ENCODE measurements around the gene RAB7A. TPM values are rescaled to one million over a fixed set of nuclear protein-coding genes. Genes with fewer than 3 reads are reported as not detected.

Gene RAB7A
- total RNA-seq, 2 experiments from 2014 or later: 297 to 534 TPM

- ChIA-PET CTCF (no interaction called here), POLR2A (no interaction called here)
- Mint-ChIP-seq H3K4me1 (peaks cover 56% of the 10 kb centered on the region), H3K27me3 (no peaks in the 10 kb centered on the region), H3K4me3 (no peak overlapping the region), H3K27ac (peak overlapping the region; percentile 23), H3K36me3 (ENCODE audit: low read depth) (peaks cover 32% of the 10 kb centered on the region), H3K9me3 (ENCODE audit: low read depth) (no peaks in the 10 kb centered on the region)
- intact Hi-C loops (cut with DNase I, micrococcal nuclease): no loop called here
- no peak for ATAC-seq
- DNase-seq: no peak
These were observed 49.3 kb downstream of the RAB7A start for GRCh38 chr3:128775241-128775640.

DNA sequence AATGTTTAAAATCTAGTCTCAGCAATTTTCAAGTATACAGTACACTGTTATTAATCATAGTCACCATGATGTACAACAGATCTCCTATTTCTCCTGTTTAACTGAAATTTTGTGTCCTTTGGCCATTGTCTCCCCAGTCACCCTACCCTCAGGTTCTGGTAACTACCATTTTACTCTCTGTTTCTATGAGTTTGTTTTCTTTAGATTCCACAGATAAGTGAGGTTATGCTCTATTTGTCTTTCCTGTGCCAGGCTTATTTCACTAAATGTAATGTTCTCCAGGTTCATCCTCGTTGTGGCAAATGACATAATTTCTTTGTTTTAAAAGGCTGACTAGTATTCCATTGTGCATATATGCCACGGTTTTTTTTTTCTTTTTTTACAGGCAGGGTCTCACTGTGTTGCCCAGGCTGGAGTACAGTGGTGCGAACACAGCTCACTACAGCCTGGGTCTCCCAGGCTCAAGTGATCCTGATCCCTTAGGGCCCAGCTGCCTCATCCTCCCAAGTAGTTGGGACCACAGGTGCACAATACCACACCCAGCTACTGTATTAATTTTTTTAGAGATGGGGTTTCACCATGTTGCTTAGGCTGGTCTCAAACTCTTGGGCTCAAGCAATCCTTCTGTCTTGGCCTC, 50.0 kb downstream of the RAB7A start:
- ChIA-PET CTCF (no interaction called here), POLR2A (no interaction called here)
- DNase-seq: no peak
- Mint-ChIP-seq H3K36me3 (ENCODE audit: low read depth) (peaks cover 31% of the 10 kb centered on the region), H3K27me3 (no peaks in the 10 kb centered on the region), H3K4me3 (no peak overlapping the region), H3K9me3 (ENCODE audit: low read depth) (no peaks in the 10 kb centered on the region), H3K4me1 (peaks cover 60% of the 10 kb centered on the region), H3K27ac (peak overlapping the region; percentile 21)
- no peak for ATAC-seq
- intact Hi-C loops (cut with DNase I, micrococcal nuclease): no loop called here

DNA sequence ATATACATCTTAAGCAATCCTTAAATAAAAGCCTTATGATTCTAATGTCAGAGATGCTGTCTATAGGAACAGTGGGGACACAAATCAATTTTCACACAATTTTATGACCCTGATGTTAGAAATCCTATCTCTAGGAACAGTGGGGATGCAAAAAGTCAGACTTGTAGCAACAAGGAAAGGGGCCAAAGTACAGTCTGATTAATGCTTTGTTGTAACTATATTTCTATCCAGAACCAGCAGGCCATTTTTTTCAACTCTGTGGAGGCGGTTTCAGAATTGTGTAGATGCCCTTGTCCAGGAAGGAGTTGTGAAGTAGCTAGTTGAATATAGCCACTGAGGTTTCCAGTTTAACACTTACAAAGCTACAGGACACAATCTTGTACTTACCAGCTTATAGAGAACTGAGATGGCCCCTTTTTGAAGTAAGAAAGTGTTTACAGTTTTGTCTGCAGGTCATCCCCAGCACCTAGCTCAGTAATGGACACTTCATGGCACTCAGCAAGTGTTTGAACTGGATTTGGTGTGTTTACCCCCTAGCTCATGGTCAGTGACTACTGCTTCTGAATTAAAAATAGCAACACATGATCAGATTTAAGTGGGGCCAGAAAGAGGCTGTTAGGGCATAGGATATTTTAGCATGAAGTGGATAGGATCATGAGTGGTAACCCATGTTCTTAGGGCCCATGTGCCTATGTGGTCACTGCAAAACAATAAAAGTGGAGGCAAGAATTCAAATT, 54.3 kb downstream of the RAB7A start:
- Mint-ChIP-seq H3K27ac (peak overlapping the region; percentile 59), H3K27me3 (no peaks in the 10 kb centered on the region), H3K4me3 (no peak overlapping the region), H3K36me3 (ENCODE audit: low read depth) (peaks cover 19% of the 10 kb centered on the region), H3K4me1 (peaks cover 83% of the 10 kb centered on the region), H3K9me3 (ENCODE audit: low read depth) (no peaks in the 10 kb centered on the region)
- intact Hi-C loops (cut with DNase I, micrococcal nuclease): no loop called here
- ATAC-seq: no peak
- CTCF ChIA-PET: interaction anchor here (0.7 to 3.0 kb wide), 8 partner anchors 12 to 126 kb away, joined by 3 to 17 read pairs (median 4); no protein-coding TSS in a partner anchor
- POLR2A ChIA-PET: interaction anchor here (0.5 to 0.9 kb wide), 3 partner anchors 102 to 365 kb away, joined by 3 to 6 read pairs (median 4); no protein-coding TSS in a partner anchor
- DNase-seq: no peak

GRCh38 chr3:128781164-128781563, 55.2 kb downstream of the RAB7A start:
- Mint-ChIP-seq H3K4me3 (no peak overlapping the region), H3K27me3 (no peaks in the 10 kb centered on the region), H3K9me3 (ENCODE audit: low read depth) (no peaks in the 10 kb centered on the region), H3K4me1 (peaks cover 84% of the 10 kb centered on the region), H3K36me3 (ENCODE audit: low read depth) (peaks cover 18% of the 10 kb centered on the region), H3K27ac (peak overlapping the region; percentile 43)
- POLR2A ChIA-PET: no interaction called here
- CTCF ChIA-PET: interaction anchor here (1.1 to 3.0 kb wide), 6 partner anchors 11 to 127 kb away, joined by 3 to 17 read pairs (median 6); no protein-coding TSS in a partner anchor
- intact Hi-C loops (cut with DNase I, micrococcal nuclease): no loop called here
- ATAC-seq (no peak), DNase-seq (no peak)

DNA sequence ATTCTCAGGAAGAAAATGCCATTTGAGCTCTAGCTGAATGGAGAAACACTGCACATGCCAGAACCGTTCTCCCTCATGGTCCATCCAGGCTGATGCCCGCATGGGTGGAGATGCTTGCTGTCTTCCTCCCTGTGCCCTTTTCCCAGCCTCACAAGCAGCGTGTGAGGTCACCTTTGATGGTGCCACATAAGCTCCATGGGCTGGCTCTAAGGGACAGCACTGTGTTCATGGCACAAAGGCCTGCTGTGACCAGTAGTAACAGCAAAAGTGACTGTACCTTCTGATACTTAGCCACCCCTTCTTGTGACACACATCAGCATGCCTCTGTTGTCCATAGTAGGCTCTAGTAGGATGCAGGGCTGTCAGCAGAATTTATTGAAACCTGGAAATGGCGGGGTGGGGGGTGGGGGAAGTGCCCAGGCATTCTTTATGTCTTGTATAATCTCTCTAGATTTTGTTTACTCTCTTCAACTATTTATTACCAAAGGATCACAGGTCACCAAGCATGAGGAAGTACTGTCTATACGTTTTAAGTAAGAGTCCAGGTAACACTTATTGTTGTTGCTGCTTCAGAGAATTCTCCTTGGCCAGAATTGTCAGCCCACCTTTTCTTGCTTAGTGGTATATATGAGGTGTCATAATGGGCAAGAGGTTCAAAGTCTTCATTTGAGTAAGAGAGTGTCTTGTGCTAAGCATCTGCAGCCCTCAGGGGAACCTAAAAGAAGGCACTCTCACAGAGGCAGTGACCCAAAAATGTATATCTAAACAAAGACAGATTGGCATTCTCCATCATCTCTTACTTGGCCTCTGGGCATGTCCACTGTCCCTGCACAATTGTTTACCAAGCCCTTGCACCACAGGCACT, 56.5 kb downstream of the RAB7A start:
- ATAC-seq (peak; percentile 19), DNase-seq (no peak)
- no peak overlapping the region for H3K4me3 Mint-ChIP-seq
- no peaks in the 10 kb centered on the region for H3K27me3 Mint-ChIP-seq
- H3K9me3 Mint-ChIP-seq (ENCODE audit: low read depth): no peaks in the 10 kb centered on the region
- peak overlapping the region; percentile 81 for H3K27ac Mint-ChIP-seq
- peaks cover 16% of the 10 kb centered on the region for H3K36me3 Mint-ChIP-seq (ENCODE audit: low read depth)
- intact Hi-C loops (cut with DNase I, micrococcal nuclease): no loop called here
- ChIA-PET CTCF (interaction anchor here (0.7 to 3.0 kb wide), 5 partner anchors 13 to 102 kb away, joined by 3 to 17 read pairs (median 7); no protein-coding TSS in a partner anchor), POLR2A (no interaction called here)
- H3K4me1 Mint-ChIP-seq: peaks cover 91% of the 10 kb centered on the region

DNA sequence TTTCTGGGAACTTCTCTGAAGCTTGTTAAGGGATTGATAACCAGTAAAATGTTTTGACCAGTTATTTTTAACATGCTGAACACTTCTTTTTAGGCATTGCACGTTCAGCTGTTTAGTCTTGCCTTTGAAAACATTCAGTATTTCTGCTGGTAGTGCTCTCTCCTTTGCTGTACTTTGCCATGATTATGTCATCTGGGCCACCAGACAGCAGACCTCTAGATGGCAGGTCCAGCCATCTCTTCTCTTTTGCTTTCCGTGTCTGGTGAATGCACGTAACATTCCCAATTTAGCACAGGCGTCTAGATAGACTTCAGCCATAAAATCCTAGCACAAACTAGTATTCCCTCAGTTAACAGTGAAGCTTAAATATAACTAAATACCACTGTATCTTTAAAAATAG, 57.8 kb downstream of the RAB7A start:
- CTCF ChIA-PET: interaction anchor here (0.6 to 7.4 kb wide), 5 partner anchors 14 to 352 kb away, joined by 3 to 80 read pairs (median 4); no protein-coding TSS in a partner anchor
- intact Hi-C loops (cut with DNase I, micrococcal nuclease): loop anchor here (2.0 kb wide), 1 partner anchor 63 kb away; no protein-coding TSS in a partner anchor
- Mint-ChIP-seq H3K27ac (peak overlapping the region; percentile 68), H3K4me3 (no peak overlapping the region), H3K9me3 (ENCODE audit: low read depth) (no peaks in the 10 kb centered on the region), H3K36me3 (ENCODE audit: low read depth) (peaks cover 15% of the 10 kb centered on the region), H3K4me1 (peaks cover 91% of the 10 kb centered on the region), H3K27me3 (no peaks in the 10 kb centered on the region)
- POLR2A ChIA-PET: no interaction called here
- DNase-seq (no peak), ATAC-seq (no peak)

GRCh38 chr3:128784232-128784631, 58.2 kb downstream of the RAB7A start:
- Mint-ChIP-seq H3K4me1 (peaks cover 91% of the 10 kb centered on the region), H3K27me3 (no peaks in the 10 kb centered on the region), H3K4me3 (no peak overlapping the region), H3K36me3 (ENCODE audit: low read depth) (peaks cover 15% of the 10 kb centered on the region), H3K27ac (peak overlapping the region; percentile 68), H3K9me3 (ENCODE audit: low read depth) (no peaks in the 10 kb centered on the region)
- DNase-seq (peak; percentile 81), ATAC-seq (peak; percentile 42)
- ChIA-PET POLR2A (no interaction called here), CTCF (interaction anchor here (0.6 to 7.4 kb wide), 5 partner anchors 13 to 352 kb away, joined by 3 to 80 read pairs (median 5); no protein-coding TSS in a partner anchor)
- intact Hi-C loops (cut with DNase I, micrococcal nuclease): loop anchor here (2.0 kb wide), 1 partner anchor 63 kb away; no protein-coding TSS in a partner anchor

- intact Hi-C loops (cut with DNase I, micrococcal nuclease): loop anchor here (2.0 to 5.0 kb wide), 3 partner anchors 62 to 338 kb away; no protein-coding TSS in a partner anchor
These were observed 58.9 kb downstream of the RAB7A start for GRCh38 chr3:128784843-128785242.

GRCh38 chr3:128786434-128787020, 60.5 kb downstream of the RAB7A start:
- H3K4me3 Mint-ChIP-seq: no peak overlapping the region

More at GRCh38 chr3:128784843-128785242, 58.9 kb downstream of the RAB7A start:
- Mint-ChIP-seq H3K27ac (peak overlapping the region; percentile 68), H3K27me3 (no peaks in the 10 kb centered on the region), H3K36me3 (ENCODE audit: low read depth) (peaks cover 15% of the 10 kb centered on the region), H3K9me3 (ENCODE audit: low read depth) (no peaks in the 10 kb centered on the region), H3K4me1 (peaks cover 91% of the 10 kb centered on the region), H3K4me3 (no peak overlapping the region)
- CTCF ChIA-PET: interaction anchor here (1.2 to 7.4 kb wide), 3 partner anchors 13 to 104 kb away, joined by 3 to 80 read pairs (median 6); no protein-coding TSS in a partner anchor
- no peak for DNase-seq
- ATAC-seq: no peak
- POLR2A ChIA-PET: no interaction called here

More at GRCh38 chr3:128786434-128787020, 60.5 kb downstream of the RAB7A start:
- Mint-ChIP-seq H3K27ac (peak overlapping the region; percentile 100), H3K4me1 (peaks cover 94% of the 10 kb centered on the region), H3K27me3 (no peaks in the 10 kb centered on the region), H3K9me3 (ENCODE audit: low read depth) (no peaks in the 10 kb centered on the region), H3K36me3 (ENCODE audit: low read depth) (peaks cover 9% of the 10 kb centered on the region)
- DNase-seq (no peak), ATAC-seq (no peak)
- intact Hi-C loops (cut with DNase I, micrococcal nuclease): loop anchor here (1.0 to 5.0 kb wide), 3 partner anchors 9 to 339 kb away; no protein-coding TSS in a partner anchor
- CTCF ChIA-PET: interaction anchor here (0.6 to 7.4 kb wide), 10 partner anchors 11 to 396 kb away, joined by 3 to 80 read pairs (median 7); no protein-coding TSS in a partner anchor
- POLR2A ChIA-PET: interaction anchor here (1.5 kb wide), 1 partner anchor 56 kb away, joined by 7 read pairs; no protein-coding TSS in a partner anchor
